ENCODE results near the gene ZMYND10. TPM values are rescaled to one million over a fixed set of nuclear protein-coding genes. Genes with fewer than 3 reads are reported as not detected.
A peak's percentile ranks its signal among the peaks of the same experiment; 100 is the strongest.

ZMYND10 gene
- total and polyA plus RNA-seq, 9 of the 15 experiments (the other 6 are each of a cell fraction or from before 2014, with no cell fraction given), result 0.20 to 2.8 (median 0.70) TPM

DNA sequence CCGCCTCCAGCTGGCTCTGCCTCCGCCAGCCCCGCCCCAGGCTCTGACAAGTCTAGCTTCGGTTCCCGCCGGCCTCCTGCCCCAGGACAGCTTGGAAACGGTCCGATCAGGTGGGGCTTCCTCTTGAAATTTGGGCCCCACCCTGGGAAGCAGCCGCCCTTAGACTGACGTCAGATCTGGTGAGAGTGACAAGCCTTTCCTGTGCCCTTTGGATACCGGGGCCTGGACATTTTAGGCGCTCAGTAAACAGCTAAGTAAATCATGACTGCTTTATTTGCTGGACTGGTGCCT, 45.9 kb downstream of the ZMYND10 start (continued):
- TF ChIP-seq, protein P1, sequence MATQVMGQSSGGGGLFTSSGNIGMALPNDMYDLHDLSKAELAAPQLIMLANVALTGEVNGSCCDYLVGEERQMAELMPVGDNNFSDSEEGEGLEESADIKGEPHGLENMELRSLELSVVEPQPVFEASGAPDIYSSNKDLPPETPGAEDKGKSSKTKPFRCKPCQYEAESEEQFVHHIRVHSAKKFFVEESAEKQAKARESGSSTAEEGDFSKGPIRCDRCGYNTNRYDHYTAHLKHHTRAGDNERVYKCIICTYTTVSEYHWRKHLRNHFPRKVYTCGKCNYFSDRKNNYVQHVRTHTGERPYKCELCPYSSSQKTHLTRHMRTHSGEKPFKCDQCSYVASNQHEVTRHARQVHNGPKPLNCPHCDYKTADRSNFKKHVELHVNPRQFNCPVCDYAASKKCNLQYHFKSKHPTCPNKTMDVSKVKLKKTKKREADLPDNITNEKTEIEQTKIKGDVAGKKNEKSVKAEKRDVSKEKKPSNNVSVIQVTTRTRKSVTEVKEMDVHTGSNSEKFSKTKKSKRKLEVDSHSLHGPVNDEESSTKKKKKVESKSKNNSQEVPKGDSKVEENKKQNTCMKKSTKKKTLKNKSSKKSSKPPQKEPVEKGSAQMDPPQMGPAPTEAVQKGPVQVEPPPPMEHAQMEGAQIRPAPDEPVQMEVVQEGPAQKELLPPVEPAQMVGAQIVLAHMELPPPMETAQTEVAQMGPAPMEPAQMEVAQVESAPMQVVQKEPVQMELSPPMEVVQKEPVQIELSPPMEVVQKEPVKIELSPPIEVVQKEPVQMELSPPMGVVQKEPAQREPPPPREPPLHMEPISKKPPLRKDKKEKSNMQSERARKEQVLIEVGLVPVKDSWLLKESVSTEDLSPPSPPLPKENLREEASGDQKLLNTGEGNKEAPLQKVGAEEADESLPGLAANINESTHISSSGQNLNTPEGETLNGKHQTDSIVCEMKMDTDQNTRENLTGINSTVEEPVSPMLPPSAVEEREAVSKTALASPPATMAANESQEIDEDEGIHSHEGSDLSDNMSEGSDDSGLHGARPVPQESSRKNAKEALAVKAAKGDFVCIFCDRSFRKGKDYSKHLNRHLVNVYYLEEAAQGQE (IDR thresholded peaks at IDR 0.05; ENCODE audit: borderline replicate concordance), result 0 out of 2 replicates have a peak, but pooled peaks have one; percentile 19
- TF ChIP-seq, protein P1 (CRISPR knock-in tag; IDR thresholded peaks at IDR 0.05; ENCODE audit: low read depth), result no peak
- TF ChIP-seq ATF1 (CRISPR knock-in tag; IDR thresholded peaks at IDR 0.05) (no peak), ATF1 (tag; IDR thresholded peaks at IDR 0.05) (peak; percentile 76), ZFX (CRISPR knock-in tag; IDR thresholded peaks at IDR 0.05) (peak; percentile 77), KLF1 (tag; IDR thresholded peaks at IDR 0.05) (peak; percentile 32; the same call in 1 of the 2 replicates), MEIS2 (IDR thresholded peaks at IDR 0.05; ENCODE audit: partially characterized antibody) (peak; percentile 61), LCOR (CRISPR knock-in tag; IDR thresholded peaks at IDR 0.05) (peak; percentile 76; the same call in 1 of the 2 replicates), EP300 (IDR thresholded peaks at IDR 0.05; ENCODE audit: low read length) (peak; percentile 18; the same call in 1 of the 2 replicates), XRCC3 (IDR thresholded peaks at IDR 0.05) (no peak), GABPA (tag; conservative IDR thresholded peaks at IDR 0.05; ENCODE audit: low read depth) (peak; percentile 34)
- TF ChIP-seq, protein P2, sequence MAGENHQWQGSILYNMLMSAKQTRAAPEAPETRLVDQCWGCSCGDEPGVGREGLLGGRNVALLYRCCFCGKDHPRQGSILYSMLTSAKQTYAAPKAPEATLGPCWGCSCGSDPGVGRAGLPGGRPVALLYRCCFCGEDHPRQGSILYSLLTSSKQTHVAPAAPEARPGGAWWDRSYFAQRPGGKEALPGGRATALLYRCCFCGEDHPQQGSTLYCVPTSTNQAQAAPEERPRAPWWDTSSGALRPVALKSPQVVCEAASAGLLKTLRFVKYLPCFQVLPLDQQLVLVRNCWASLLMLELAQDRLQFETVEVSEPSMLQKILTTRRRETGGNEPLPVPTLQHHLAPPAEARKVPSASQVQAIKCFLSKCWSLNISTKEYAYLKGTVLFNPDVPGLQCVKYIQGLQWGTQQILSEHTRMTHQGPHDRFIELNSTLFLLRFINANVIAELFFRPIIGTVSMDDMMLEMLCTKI (IDR thresholded peaks at IDR 0.05; ENCODE audit: partially characterized antibody), result no peak
- TF ChIP-seq, protein P3, sequence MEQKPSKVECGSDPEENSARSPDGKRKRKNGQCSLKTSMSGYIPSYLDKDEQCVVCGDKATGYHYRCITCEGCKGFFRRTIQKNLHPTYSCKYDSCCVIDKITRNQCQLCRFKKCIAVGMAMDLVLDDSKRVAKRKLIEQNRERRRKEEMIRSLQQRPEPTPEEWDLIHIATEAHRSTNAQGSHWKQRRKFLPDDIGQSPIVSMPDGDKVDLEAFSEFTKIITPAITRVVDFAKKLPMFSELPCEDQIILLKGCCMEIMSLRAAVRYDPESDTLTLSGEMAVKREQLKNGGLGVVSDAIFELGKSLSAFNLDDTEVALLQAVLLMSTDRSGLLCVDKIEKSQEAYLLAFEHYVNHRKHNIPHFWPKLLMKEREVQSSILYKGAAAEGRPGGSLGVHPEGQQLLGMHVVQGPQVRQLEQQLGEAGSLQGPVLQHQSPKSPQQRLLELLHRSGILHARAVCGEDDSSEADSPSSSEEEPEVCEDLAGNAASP (IDR thresholded peaks at IDR 0.05), result no peak
- TF ChIP-seq, protein P4, sequence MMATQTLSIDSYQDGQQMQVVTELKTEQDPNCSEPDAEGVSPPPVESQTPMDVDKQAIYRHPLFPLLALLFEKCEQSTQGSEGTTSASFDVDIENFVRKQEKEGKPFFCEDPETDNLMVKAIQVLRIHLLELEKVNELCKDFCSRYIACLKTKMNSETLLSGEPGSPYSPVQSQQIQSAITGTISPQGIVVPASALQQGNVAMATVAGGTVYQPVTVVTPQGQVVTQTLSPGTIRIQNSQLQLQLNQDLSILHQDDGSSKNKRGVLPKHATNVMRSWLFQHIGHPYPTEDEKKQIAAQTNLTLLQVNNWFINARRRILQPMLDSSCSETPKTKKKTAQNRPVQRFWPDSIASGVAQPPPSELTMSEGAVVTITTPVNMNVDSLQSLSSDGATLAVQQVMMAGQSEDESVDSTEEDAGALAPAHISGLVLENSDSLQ (IDR thresholded peaks at IDR 0.05), result peak; percentile 93
- TF ChIP-seq, protein P5, sequence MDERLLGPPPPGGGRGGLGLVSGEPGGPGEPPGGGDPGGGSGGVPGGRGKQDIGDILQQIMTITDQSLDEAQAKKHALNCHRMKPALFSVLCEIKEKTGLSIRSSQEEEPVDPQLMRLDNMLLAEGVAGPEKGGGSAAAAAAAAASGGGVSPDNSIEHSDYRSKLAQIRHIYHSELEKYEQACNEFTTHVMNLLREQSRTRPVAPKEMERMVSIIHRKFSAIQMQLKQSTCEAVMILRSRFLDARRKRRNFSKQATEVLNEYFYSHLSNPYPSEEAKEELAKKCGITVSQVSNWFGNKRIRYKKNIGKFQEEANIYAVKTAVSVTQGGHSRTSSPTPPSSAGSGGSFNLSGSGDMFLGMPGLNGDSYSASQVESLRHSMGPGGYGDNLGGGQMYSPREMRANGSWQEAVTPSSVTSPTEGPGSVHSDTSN (CRISPR knock-in tag; IDR thresholded peaks at IDR 0.05; ENCODE audit: low read depth), result no peak
- TF ChIP-seq, protein P5 (tag; conservative IDR thresholded peaks at IDR 0.05; ENCODE audit: low read depth), result peak; percentile 57

Measured in K562 (cell line).